ENCODE data around the gene ZNF358. TPM values are rescaled to one million over a fixed set of nuclear protein-coding genes. Genes with fewer than 3 reads are reported as not detected.

Gene ZNF358
- total RNA-seq, 4 donors from 2014 or later = 95.4 to 168 (median 137) TPM

DNA sequence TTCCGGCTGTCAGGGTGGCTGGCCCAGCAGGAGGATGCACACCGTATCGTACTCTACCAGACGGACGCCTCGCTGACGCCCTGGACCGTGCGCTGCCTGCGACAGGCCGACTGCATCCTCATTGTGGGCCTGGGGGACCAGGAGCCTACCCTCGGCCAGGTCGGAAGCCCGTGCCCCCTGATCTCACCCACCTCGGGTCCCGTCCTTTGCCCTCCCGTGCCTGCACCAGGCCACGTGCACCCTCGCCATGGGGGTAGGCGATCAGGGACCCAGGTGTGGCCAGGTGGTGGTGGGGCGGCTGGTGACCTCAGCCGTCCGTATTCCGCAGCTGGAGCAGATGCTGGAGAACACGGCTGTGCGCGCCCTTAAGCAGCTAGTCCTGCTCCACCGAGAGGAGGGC, 38.7 kb downstream of the ZNF358 start:
- no peak for DNase-seq (ENCODE audit: extremely low spot score)
- Histone ChIP-seq H3K4me1 (peaks cover 5 to 15% (median 13%) of the 10 kb centered on the region in 4 donors), H3K27me3 (no peaks in the 10 kb centered on the region), H3K9me3 (no peaks in the 10 kb centered on the region), H3K27ac (replicated peaks in 1 of 4) (no peak overlapping the region), H3K36me3 (peaks cover 65 to 93% (median 86%) of the 10 kb centered on the region in 4 donors), H3K4me3 (no peak overlapping the region)
- intact Hi-C loops (cut with DNase I) = no loop called here
- WGBS = 86% methylated on average over 22 of the region's 28 CpGs
- TF ChIP-seq POLR2AphosphoS5 (IDR thresholded peaks at IDR 0.05) = no peak
- no peak for TF ChIP-seq EP300 (IDR thresholded peaks at IDR 0.05)
- TF ChIP-seq, protein P1, sequence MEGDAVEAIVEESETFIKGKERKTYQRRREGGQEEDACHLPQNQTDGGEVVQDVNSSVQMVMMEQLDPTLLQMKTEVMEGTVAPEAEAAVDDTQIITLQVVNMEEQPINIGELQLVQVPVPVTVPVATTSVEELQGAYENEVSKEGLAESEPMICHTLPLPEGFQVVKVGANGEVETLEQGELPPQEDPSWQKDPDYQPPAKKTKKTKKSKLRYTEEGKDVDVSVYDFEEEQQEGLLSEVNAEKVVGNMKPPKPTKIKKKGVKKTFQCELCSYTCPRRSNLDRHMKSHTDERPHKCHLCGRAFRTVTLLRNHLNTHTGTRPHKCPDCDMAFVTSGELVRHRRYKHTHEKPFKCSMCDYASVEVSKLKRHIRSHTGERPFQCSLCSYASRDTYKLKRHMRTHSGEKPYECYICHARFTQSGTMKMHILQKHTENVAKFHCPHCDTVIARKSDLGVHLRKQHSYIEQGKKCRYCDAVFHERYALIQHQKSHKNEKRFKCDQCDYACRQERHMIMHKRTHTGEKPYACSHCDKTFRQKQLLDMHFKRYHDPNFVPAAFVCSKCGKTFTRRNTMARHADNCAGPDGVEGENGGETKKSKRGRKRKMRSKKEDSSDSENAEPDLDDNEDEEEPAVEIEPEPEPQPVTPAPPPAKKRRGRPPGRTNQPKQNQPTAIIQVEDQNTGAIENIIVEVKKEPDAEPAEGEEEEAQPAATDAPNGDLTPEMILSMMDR (IDR thresholded peaks at IDR 0.05) = no peak
- TF ChIP-seq POLR2A (IDR thresholded peaks at IDR 0.05; ENCODE audit: low read depth) = no peak

DNA sequence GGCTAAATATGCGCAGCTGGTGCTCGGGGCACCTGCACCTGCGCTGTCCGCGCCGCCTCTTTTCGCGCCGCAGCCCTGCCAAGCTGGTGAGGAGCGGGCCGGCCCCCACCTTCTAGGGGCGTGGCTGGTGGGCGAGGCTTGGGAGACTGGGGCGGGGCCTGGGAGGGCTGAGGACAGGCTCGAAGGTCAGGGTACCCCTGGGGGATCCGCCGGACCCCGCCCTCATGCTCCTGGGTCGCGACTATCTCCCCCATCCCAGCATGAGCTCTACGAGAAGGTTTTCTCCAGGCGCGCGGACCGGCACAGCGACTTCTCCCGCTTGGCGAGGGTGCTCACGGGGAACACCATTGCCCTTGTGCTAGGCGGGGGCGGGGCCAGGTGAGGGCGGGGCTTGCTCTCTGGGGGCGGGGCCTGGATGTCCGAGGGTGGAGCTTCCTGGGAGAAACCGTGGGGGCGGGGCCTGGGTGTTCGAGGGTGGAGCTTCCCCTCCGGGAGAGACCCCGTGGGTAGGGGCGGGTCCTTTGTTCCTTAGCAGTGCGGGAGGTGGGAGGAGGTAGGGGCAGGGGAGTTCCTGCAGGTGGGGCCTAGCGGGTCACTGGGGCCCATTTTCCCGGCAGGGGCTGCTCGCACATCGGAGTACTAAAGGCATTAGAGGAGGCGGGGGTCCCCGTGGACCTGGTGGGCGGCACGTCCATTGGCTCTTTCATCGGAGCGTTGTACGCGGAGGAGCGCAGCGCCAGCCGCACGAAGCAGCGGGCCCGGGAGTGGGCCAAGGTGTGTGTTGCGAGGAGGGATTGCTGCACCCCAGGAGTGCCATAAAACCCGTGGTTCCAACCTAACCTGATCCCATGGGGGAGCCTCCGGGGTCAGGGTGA, 39.3 kb downstream of the ZNF358 start:
- no peak for DNase-seq (ENCODE audit: extremely low spot score)
- 72% methylated on average over 39 of the region's 62 CpGs for WGBS
- TF ChIP-seq EP300 (IDR thresholded peaks at IDR 0.05) (no peak), POLR2AphosphoS5 (IDR thresholded peaks at IDR 0.05) (no peak), POLR2A (IDR thresholded peaks at IDR 0.05; ENCODE audit: low read depth) (no peak)
- TF ChIP-seq, protein P1 (IDR thresholded peaks at IDR 0.05) = no peak
- Histone ChIP-seq H3K27ac (replicated peaks in 1 of 4) (no peak overlapping the region), H3K36me3 (peaks cover 65 to 93% (median 87%) of the 10 kb centered on the region in 4 donors), H3K4me3 (no peak overlapping the region), H3K4me1 (peaks cover 5 to 15% (median 13%) of the 10 kb centered on the region in 4 donors), H3K9me3 (no peaks in the 10 kb centered on the region), H3K27me3 (no peaks in the 10 kb centered on the region)
- intact Hi-C loops (cut with DNase I) = no loop called here

DNA sequence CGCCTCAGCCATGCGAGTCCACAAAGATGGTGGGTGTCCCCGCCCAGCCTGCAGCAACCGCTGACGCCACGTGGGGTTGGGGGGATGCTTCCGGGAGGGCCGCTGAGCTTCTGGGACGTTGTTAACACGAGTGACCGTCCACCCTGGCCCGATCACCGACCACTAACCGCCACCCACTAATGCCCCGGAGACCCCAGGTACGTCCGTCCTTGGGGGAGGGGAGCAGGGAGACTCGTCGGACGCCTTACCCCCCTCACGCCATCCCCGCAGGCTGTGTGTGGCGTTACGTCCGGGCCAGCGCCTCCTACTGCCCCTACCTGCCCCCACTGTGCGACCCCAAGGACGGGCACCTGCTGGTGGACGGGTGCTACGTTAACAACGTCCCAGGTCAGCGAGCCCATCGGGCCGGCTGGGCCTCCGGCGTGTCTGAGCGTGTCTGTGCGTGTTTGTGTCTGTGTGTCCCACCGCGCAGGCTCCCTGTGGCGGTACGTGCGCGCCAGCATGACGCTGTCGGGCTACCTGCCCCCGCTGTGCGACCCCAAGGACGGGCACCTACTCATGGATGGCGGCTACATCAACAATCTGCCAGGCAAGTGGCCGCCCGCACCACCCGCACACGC, 40.9 kb downstream of the ZNF358 start:
- Histone ChIP-seq H3K4me3 (no peak overlapping the region), H3K9me3 (no peaks in the 10 kb centered on the region), H3K27ac (replicated peaks in 1 of 4) (no peak overlapping the region), H3K27me3 (no peaks in the 10 kb centered on the region), H3K36me3 (peaks cover 62 to 97% (median 93%) of the 10 kb centered on the region in 4 donors), H3K4me1 (peaks cover under 1 to 2% (median 1%) of the 10 kb centered on the region in 4 donors)
- WGBS = 96% methylated on average over 50 of the region's 54 CpGs
- intact Hi-C loops (cut with DNase I) = no loop called here
- DNase-seq (ENCODE audit: extremely low spot score) = no peak
- TF ChIP-seq POLR2A (IDR thresholded peaks at IDR 0.05; ENCODE audit: low read depth) (no peak), EP300 (IDR thresholded peaks at IDR 0.05) (no peak), POLR2AphosphoS5 (IDR thresholded peaks at IDR 0.05) (no peak)
- TF ChIP-seq, protein P1 (IDR thresholded peaks at IDR 0.05) = no peak

DNA sequence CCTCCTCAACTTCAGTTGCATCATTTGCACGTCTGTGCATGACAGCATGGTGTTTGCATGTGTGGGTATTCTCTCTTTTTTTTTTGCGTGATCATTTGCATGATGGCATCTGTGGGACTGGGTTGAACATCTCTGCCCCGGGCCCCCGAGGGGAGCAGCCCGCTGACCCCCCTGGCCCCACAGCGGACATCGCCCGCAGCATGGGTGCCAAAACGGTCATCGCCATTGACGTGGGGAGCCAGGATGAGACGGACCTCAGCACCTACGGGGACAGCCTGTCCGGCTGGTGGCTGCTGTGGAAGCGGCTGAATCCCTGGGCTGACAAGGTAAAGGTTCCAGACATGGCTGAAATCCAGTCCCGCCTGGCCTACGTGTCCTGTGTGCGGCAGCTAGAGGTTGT, 42.8 kb downstream of the ZNF358 start:
- 96% methylated on average over 17 of the region's 18 CpGs for WGBS
- H3K4me3 ChIP-seq = no peak overlapping the region
- H3K27ac ChIP-seq (replicated peaks in 1 of 4) = no peak overlapping the region
- H3K36me3 ChIP-seq = peaks cover 60 to 84% (median 82%) of the 10 kb centered on the region in 4 donors
- H3K4me1 ChIP-seq = no peaks in the 10 kb centered on the region
- intact Hi-C loops (cut with DNase I) = no loop called here
- no peak for DNase-seq (ENCODE audit: extremely low spot score)
- TF ChIP-seq POLR2AphosphoS5 (IDR thresholded peaks at IDR 0.05) (no peak), EP300 (IDR thresholded peaks at IDR 0.05) (no peak), POLR2A (IDR thresholded peaks at IDR 0.05; ENCODE audit: low read depth) (no peak)
- TF ChIP-seq, protein P1 (IDR thresholded peaks at IDR 0.05) = no peak
- no peaks in the 10 kb centered on the region for H3K27me3 ChIP-seq
- H3K9me3 ChIP-seq = no peaks in the 10 kb centered on the region

Data from esophagus muscularis mucosa (tissue), 4 donors.